Thoracic aorta (tissue), 2 donors: ENCODE results near the gene PREX1. TPM values are rescaled to one million over a fixed set of nuclear protein-coding genes. Genes with fewer than 3 reads are reported as not detected.

Source experiments
- ATAC-seq: fragments of 150-250 bp; one replicate; pipeline ENCODE4 v1.8.0; 2017; ENCODE audit warnings: low read depth; ENCODE audit not compliant: insufficient number of reproducible peaks, low FRiP score
- DNase-seq: peaks from one replicate; pipeline ENCODE4 v3.0.0-alpha.2; 2020; ENCODE audit warnings: low spot score
- H3K27ac ChIP-seq, 2 donors: fragments of 200-600 bp; sonication (generic); 1 replicate in 1 of 2; 2 replicates in 1 of 2; pipeline ENCODE4 v1.5.1; 2016; ENCODE audit warnings: mild to moderate bottlenecking in 2 of 2, moderate library complexity in 2 of 2
- H3K27me3 ChIP-seq: fragments of 200-600 bp; sonication (generic); replicated peaks from 2 replicates; pipeline ENCODE4 v1.6.0; 2016; ENCODE audit warnings: mild to moderate bottlenecking; ENCODE audit not compliant: insufficient read depth
- H3K36me3 ChIP-seq: fragments of 200-600 bp; sonication (generic); one replicate; pipeline ENCODE4 v1.5.1; 2016
- H3K4me1 ChIP-seq, 2 donors: fragments of 200-600 bp; sonication (generic); 1 replicate in 1 of 2; 2 replicates in 1 of 2; pipeline versions ENCODE4 v1.5.1 to v1.6.0; 2016; ENCODE audit warnings: low read depth in 2 of 2, mild to moderate bottlenecking in 1 of 2; ENCODE audit not compliant: control insufficient read depth in 1 of 2
- H3K4me3 ChIP-seq: fragments of 200-600 bp; sonication (generic); 2 replicates; pipeline ENCODE4 v1.5.1; 2016; ENCODE audit warnings: mild to moderate bottlenecking
- H3K9me3 ChIP-seq: fragments of 200-600 bp; sonication (generic); 2 replicates; pipeline ENCODE4 v1.5.1; 2016
- total RNA-seq, 2 donors: library from RNA; depleted of rRNA; stranded (reverse); fragments of >200 nt; gene quantifications; one replicate each; pipeline versions ENCODE4 v1.1.0 to v1.2.3, GENCODE V29; 2016
- TF ChIP-seq, protein P1 (sequence below): fragments of 200-600 bp; sonication (generic); IDR thresholded peaks from one replicate; pipeline ENCODE4 v1.5.1; 2019; ENCODE audit warnings: antibody characterized with exemption

The PREX1 gene
- total RNA-seq, 2 donors from 2014 or later = 94.6 to 101 TPM

- no peaks in the 10 kb centered on the region for H3K9me3 ChIP-seq
- H3K4me3 ChIP-seq = no peak overlapping the region
- TF ChIP-seq, protein P1, sequence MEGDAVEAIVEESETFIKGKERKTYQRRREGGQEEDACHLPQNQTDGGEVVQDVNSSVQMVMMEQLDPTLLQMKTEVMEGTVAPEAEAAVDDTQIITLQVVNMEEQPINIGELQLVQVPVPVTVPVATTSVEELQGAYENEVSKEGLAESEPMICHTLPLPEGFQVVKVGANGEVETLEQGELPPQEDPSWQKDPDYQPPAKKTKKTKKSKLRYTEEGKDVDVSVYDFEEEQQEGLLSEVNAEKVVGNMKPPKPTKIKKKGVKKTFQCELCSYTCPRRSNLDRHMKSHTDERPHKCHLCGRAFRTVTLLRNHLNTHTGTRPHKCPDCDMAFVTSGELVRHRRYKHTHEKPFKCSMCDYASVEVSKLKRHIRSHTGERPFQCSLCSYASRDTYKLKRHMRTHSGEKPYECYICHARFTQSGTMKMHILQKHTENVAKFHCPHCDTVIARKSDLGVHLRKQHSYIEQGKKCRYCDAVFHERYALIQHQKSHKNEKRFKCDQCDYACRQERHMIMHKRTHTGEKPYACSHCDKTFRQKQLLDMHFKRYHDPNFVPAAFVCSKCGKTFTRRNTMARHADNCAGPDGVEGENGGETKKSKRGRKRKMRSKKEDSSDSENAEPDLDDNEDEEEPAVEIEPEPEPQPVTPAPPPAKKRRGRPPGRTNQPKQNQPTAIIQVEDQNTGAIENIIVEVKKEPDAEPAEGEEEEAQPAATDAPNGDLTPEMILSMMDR = no peak
- no peaks in the 10 kb centered on the region for H3K36me3 ChIP-seq
- H3K27me3 ChIP-seq = no peaks in the 10 kb centered on the region
- no peak for ATAC-seq
- H3K27ac ChIP-seq = no peak overlapping the region
- DNase-seq = no peak
- peaks cover 0 to 18% of the 10 kb centered on the region in 2 donors for H3K4me1 ChIP-seq
These were observed 211.3 kb downstream of the PREX1 start for GRCh38 chr20:48616481-48616880.

DNA sequence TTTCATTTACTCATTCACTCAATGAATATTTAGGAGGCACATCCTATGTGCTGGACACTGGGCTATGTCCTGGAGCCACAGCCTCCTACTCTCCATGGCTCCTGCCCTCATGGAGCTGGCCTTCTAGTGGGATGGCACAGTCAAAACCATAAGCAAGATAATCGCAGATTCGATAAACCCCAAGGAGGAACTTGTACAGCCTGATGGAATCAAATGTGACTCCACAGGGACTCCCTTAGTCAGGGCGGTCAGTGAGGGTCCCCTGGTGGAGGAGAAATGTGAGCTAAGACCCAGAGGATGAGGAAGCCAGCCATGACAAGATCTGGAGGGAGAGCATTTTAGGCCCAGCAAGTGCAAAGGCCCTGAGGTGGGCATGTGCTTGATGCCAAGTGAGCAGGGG, 211.9 kb downstream of the PREX1 start:
- no peak for DNase-seq
- H3K4me3 ChIP-seq = no peak overlapping the region
- H3K9me3 ChIP-seq = no peaks in the 10 kb centered on the region
- H3K27me3 ChIP-seq = no peaks in the 10 kb centered on the region
- H3K4me1 ChIP-seq = peaks cover 0 to 12% of the 10 kb centered on the region in 2 donors
- TF ChIP-seq, protein P1 = no peak
- no peak for ATAC-seq
- no peaks in the 10 kb centered on the region for H3K36me3 ChIP-seq
- no peak overlapping the region for H3K27ac ChIP-seq

DNA sequence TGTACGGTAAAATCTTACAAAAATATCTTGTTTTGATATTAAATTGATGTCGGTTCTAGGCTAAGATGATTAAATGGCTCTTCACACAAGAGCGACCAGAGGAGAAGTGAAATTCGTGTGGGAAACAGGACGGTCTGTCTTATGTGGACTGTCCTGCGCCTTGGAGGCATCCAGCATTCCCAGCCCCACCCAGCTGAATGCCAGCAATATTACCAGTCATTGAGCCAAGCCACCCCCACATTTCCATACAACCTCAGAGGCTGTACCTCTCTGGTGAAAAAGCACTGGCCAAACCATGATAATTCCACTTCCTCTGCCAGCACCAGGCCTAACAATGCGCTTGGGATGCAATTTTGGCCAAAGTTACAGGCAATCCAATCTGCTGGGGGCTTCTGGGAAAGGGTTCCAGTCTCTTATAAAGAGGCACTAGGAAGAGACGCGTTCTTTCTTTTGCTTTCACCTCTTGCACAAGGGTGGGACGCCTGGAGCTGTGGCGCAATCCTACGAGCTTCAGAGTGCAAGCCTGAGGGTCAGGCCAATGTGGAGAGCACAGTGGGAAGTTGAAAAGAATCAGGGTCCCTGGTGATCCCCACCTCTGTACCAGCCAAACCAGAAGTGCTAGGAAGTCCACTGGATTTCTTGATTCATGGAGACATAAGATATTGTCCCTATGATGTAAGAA, 213.1 kb downstream of the PREX1 start:
- H3K4me1 ChIP-seq = peaks cover 0 to under 1% of the 10 kb centered on the region in 2 donors
- H3K9me3 ChIP-seq = no peaks in the 10 kb centered on the region
- H3K4me3 ChIP-seq = no peak overlapping the region
- DNase-seq (no peak), ATAC-seq (no peak)
- no peaks in the 10 kb centered on the region for H3K27me3 ChIP-seq
- H3K27ac ChIP-seq = no peak overlapping the region
- TF ChIP-seq, protein P1 = no peak
- no peaks in the 10 kb centered on the region for H3K36me3 ChIP-seq

DNA sequence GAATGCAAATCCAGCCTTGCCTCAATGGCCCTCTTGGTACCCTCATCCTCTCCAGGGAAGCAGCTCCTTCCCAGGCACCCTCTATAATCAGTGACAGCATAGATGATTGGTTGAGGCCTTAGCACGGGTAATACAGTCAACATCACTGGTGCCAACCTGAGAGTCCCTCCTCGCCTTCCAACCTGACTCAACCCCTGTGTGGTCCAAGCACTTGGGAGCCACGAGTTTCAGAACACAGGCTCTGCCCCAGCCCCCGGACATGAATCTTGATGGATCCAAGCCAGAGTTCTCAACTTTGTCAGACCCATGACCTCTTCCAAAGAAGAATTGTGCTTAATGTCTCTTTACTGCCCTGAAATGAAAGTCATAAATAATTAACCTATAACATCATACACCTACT, 213.9 kb downstream of the PREX1 start:
- Histone ChIP-seq H3K4me3 (no peak overlapping the region), H3K36me3 (no peaks in the 10 kb centered on the region), H3K27ac (no peak overlapping the region), H3K9me3 (no peaks in the 10 kb centered on the region), H3K27me3 (no peaks in the 10 kb centered on the region), H3K4me1 (no peaks in the 10 kb centered on the region)
- no peak for ATAC-seq
- TF ChIP-seq, protein P1 = no peak
- no peak for DNase-seq

GRCh38 chr20:48612335-48612734, 215.5 kb downstream of the PREX1 start:
- TF ChIP-seq, protein P1 = no peak
- Histone ChIP-seq H3K4me3 (no peak overlapping the region), H3K9me3 (no peaks in the 10 kb centered on the region), H3K4me1 (no peaks in the 10 kb centered on the region), H3K36me3 (no peaks in the 10 kb centered on the region), H3K27ac (no peak overlapping the region), H3K27me3 (no peaks in the 10 kb centered on the region)
- ATAC-seq (no peak), DNase-seq (no peak)
